ENCODE results near the gene POTEB3.
"Not testable (repeated sequence)": the region's sequence is repeated elsewhere in the genome, so short reads cannot be mapped to it uniquely, and the experiment has no call there.

DNA sequence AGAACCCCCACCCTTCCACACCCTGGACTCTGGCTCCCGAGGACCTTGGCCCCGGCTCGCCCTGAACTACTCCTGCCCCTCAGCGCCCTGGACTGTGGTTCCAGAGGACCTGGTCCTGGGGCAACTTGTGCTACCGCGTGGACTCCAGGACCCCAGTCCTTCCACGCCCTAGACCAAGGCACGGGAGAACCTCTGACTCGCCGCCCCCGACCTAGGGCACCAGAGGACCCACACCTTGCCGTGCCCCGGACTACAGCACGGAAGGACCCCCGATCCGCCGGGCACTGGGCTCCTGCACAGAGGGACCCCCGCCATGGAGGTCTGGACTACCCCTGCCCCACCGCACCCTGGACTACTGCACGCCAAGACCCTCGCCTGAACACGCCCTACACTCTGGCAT lies 71.7 kb downstream of the POTEB3 start:
- TF ChIP-seq, protein P1, sequence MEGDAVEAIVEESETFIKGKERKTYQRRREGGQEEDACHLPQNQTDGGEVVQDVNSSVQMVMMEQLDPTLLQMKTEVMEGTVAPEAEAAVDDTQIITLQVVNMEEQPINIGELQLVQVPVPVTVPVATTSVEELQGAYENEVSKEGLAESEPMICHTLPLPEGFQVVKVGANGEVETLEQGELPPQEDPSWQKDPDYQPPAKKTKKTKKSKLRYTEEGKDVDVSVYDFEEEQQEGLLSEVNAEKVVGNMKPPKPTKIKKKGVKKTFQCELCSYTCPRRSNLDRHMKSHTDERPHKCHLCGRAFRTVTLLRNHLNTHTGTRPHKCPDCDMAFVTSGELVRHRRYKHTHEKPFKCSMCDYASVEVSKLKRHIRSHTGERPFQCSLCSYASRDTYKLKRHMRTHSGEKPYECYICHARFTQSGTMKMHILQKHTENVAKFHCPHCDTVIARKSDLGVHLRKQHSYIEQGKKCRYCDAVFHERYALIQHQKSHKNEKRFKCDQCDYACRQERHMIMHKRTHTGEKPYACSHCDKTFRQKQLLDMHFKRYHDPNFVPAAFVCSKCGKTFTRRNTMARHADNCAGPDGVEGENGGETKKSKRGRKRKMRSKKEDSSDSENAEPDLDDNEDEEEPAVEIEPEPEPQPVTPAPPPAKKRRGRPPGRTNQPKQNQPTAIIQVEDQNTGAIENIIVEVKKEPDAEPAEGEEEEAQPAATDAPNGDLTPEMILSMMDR (IDR thresholded peaks at IDR 0.05), result not testable (repeated sequence)
- not testable (repeated sequence) for TF ChIP-seq POLR2A (IDR thresholded peaks at IDR 0.05)

Data from breast epithelium (tissue), 3 donors.